HG03439 (cell line): ENCODE measurements around the gene LY6G5B.

Experiments used
- ATAC-seq: cut with Tn5 transposase; IDR thresholded peaks from one replicate; pipeline ENCODE4 v1.9.1; 2021; ENCODE audit warnings: mild to moderate bottlenecking, moderate library complexity; ENCODE audit not compliant: unreplicated experiment

The LY6G5B gene, protein sequence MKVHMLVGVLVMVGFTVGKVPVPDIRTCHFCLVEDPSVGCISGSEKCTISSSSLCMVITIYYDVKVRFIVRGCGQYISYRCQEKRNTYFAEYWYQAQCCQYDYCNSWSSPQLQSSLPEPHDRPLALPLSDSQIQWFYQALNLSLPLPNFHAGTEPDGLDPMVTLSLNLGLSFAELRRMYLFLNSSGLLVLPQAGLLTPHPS

DNA sequence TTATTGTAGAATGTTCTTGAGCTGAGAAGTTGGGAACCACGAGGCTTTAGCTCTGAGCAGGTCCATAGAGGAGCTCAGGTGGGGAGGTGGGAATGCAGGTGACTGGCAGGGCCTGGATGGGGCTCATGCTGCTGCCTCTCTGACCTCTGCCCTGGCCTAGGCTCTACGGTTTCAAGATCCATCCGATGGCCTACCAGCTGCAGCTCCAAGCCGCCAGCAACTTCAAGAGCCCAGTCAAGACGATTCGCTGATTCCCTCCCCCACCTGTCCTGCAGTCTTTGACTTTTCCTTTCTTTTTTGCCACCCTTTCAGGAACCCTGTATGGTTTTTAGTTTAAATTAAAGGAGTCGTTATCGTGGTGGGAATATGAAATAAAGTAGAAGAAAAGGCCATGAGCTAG, at the start of gene LY6G5B:
Gene LY6G5B (plus strand): TSS at position 301 of the 400 bp plus-strand sequence. CDS start 975 bp downstream, outside the sequence.
- ATAC-seq, result no peak

DNA sequence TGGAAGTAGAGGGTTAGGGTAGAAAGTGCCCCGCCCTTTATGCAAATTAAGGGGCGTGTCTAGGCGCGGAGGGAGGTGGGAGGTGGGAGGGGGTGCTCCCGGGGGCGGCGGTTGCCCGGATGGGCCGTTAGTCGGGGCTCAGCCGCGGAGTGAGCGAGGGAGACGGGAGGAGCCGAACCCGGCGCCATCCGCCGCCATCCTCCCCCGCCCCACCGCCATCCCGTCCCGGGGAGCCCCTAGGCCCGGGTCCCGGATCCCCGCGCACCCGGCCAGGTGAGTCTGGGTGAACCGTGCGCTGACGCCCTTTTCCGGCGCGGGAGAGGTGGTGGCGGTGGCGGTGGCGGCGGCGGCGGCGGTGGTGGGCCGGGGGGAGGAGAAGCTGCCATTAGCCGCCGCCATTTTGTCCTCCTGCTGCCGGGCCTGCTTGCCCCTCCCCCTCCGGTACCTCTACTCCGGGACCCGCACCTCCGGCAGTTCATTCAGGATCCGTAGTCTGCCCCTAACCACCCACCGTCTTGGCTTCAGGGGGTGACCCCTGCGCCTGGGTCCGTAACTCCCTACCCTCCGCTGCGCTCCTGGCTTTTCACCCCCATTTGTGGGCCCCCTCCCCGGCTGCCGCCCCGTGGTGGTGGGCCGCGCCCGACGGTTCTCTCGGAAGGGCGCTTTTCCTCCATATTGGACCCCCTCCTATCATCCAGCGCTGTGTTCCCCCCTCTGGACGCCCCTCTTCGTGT, 49.0 kb upstream of the LY6G5B start, which contains the start of gene PRRC2A:
Gene PRRC2A (plus strand): TSS at position 130 of the 734 bp plus-strand sequence. CDS start 2,075 bp downstream, outside the sequence.
- ATAC-seq, result peak; percentile 43

DNA sequence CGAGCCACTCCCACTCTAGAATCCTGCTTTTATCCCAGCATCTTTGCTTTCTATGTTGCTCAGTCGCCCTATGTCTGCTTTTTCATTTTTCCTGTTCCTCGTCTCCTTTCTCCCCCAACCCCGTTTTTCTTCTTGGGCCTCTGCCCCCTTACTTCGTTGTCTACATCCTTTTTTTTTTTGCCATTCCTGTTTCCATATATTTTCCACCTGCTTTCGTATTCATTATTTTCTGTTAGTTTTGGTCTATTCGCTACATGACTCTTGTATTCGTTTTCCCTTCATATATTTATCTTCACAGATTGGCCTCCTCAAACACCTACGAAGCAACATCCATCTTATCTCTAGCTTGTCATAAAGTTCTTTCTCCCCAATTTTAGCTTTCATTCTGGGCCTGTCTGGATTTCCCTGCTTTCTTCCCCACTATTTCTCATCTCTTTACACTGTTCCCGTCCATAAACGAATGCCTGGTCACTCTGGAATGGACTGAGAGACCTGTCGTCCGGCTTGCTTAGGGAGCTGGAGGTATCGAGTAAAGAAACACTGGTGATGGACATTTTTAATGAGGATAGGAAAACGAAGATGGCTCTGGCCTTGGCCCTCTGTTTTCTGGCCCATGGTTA, 48.3 kb upstream of the LY6G5B start:
- ATAC-seq, result no peak

DNA sequence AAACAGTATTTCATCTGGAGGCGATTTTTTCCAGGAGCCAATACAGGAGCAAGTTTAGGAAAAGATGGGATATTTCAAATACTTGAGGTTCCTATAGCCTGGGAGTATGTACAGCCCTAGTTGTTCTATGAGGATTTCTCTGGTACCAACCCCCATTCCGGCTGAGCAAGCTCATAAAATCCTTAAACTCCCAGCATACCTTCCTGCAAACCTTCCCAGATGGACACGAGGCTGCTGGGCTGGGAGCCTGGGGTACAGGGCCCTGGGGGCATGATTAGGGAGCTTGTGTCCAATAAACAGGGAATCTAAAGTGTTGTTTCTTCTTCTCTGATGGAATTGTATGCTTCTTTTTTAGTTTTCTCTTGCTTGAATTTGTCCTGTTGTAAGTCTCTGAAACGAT, 47.8 kb upstream of the LY6G5B start:
- no peak for ATAC-seq

GRCh38 chr6:31622684-31623091, 47.1 kb upstream of the LY6G5B start:
- ATAC-seq, result no peak

DNA sequence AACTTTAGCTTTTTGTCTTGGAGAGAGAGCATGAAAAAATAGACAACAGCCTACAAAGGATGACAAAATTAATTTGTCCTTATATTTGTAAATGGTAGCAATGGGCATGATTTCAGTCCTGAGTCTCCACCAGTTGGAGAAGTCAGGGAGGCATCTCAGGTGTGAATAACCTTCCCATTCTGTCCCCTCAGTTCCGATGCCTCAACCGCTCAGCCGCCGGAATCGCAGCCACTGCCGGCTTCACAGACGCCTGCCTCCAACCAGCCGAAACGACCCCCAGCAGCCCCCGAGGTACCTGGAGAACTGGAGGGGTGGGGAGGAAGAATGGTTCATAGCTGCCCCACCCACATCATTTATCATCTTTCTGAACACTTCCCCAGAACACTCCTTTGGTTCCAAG, 45.7 kb upstream of the LY6G5B start:
- ATAC-seq, result no peak

GRCh38 chr6:31626952-31627351, 42.8 kb upstream of the LY6G5B start:
- no peak for ATAC-seq

DNA sequence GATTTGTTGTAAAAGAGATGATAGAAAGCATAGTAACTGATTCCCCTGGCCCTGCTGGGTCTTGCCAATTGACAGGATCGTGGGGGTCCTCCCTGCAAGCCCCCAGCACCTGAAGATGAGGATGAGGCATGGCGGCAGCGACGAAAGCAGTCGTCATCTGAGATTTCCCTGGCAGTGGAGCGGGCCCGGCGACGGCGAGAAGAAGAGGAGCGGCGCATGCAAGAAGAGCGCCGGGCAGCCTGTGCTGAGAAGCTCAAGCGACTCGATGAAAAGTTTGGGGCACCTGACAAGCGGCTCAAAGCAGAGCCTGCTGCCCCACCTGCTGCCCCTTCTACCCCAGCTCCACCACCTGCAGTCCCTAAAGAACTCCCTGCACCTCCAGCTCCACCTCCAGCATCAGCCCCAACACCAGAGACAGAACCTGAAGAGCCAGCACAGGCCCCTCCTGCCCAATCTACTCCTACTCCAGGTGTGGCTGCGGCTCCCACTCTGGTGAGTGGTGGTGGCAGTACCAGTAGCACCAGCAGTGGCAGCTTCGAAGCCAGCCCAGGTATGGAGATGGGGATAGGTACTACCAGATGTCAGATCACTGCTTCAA, 42.0 kb upstream of the LY6G5B start:
- no peak for ATAC-seq

DNA sequence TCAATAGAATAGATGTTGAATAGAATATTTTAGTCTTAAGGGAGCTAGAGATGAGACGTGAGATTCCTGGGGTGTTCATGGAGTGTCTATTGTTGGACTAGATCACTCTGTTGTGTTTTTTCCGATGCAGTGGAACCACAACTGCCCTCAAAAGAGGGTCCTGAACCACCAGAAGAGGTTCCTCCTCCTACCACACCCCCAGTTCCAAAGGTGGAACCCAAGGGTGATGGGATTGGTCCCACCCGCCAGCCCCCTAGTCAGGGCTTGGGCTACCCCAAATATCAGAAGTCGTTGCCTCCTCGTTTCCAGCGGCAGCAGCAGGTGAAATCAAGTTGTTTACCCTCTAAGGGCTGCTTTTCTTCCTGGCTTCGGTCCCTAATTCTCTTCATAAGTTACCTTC, 40.8 kb upstream of the LY6G5B start:
- ATAC-seq, result no peak

GRCh38 chr6:31630177-31630934, 39.4 kb upstream of the LY6G5B start:
- no peak for ATAC-seq

- no peak for ATAC-seq
These were observed 38.6 kb upstream of the LY6G5B start for GRCh38 chr6:31631209-31631608.

- no peak for ATAC-seq
These were observed 38.0 kb upstream of the LY6G5B start for GRCh38 chr6:31631681-31632278.

GRCh38 chr6:31632279-31632946, 37.4 kb upstream of the LY6G5B start:
- no peak for ATAC-seq

GRCh38 chr6:31633447-31633846, 36.3 kb upstream of the LY6G5B start:
- no peak for ATAC-seq

- no peak for ATAC-seq
These were observed 35.6 kb upstream of the LY6G5B start for GRCh38 chr6:31634131-31634530.

- ATAC-seq, result no peak
These were observed 34.7 kb upstream of the LY6G5B start for GRCh38 chr6:31634969-31635575.

GRCh38 chr6:31636698-31637596, 32.8 kb upstream of the LY6G5B start:
- ATAC-seq, result no peak

DNA sequence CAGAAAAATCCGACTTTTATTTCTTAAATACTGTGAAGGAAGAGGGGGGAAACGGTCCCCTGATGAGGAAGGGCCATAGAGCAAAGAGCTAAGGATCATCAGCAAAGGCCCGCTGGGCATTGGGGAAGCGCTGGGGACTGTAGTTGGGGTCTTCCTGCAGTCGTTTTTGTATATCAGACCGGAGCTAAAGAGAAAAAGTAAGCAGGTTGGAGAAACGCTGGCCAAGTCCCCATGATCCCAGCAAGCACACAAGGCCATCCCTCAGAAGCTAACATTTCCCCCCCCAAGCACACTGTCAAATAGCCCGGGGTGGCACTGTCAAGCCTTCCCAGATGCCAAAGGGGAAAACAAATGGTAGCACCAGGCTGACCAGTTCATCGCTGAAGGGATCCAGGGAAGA, 30.7 kb upstream of the LY6G5B start:
- ATAC-seq, result no peak
